Mucosa of descending colon (tissue), 3 donors: Measurements from ENCODE around the gene USP46. TPM values are rescaled to one million over a fixed set of nuclear protein-coding genes. Genes with fewer than 3 reads are reported as not detected.

ENCODE experiments used
- ATAC-seq: fragments of 200-7000 bp; cut with Tn5 transposase; one replicate; pipeline ENCODE4 v1.9.1; 2020; ENCODE audit warnings: mild to moderate bottlenecking, moderate library complexity
- DNase-seq, 3 donors: peaks; one replicate each; pipeline ENCODE4 v3.0.0-alpha.2; 2020
- H3K36me3 ChIP-seq: fragments of 200-600 bp; one replicate; pipeline ENCODE4 v1.8.0; 2021; ENCODE audit warnings: low read depth, mild to moderate bottlenecking
- H3K4me1 ChIP-seq: fragments of 200-600 bp; one replicate; pipeline ENCODE4 v1.8.0; 2021; ENCODE audit warnings: low read depth, mild to moderate bottlenecking
- H3K4me3 ChIP-seq: fragments of 200-600 bp; one replicate; pipeline ENCODE4 v1.8.0; 2021; ENCODE audit warnings: mild to moderate bottlenecking
- H3K9me3 ChIP-seq: fragments of 200-600 bp; one replicate; pipeline ENCODE4 v1.8.0; 2021; ENCODE audit warnings: mild to moderate bottlenecking
- CTCF ChIP-seq: fragments of 200-600 bp; IDR thresholded peaks from one replicate; pipeline ENCODE4 v1.8.0; 2022; ENCODE audit warnings: antibody characterized with exemption, mild to moderate bottlenecking
- intact Hi-C, 2 donors: fragments of 100-400 bp; cut with DNase I in 1 of 2; cut with micrococcal nuclease in 1 of 2; formaldehyde crosslinking; loops; one replicate each; pipeline versions ENCODE4 v1.11.0 to v1.11.1; 2022; cut with DNase I, micrococcal nuclease
- total RNA-seq, 3 donors: library from RNA; stranded (reverse); fragmentation: NEBNext Ultra II Directional in 2 of 3; extraction: Animal tissue kit (Norgen Biotek cat#: 25700) in 2 of 3; gene quantifications; one replicate each; pipeline versions ENCODE4 v1.2.1 to v1.2.4, GENCODE V29; 2021 to 2023
- donor health status: DM: no; HTN: no; CAD: no; lungs with moderate emphysema.
- donor health status: DM: no; HTN: no; CAD: no.
- donor health status: DM: no; HTN: yes; CAD: no.

USP46 gene
- total RNA-seq, 3 donors from 2014 or later, result 12.5 to 18.2 (median 14.8) TPM

- ATAC-seq (no peak), DNase-seq (no peak)
- H3K4me1 ChIP-seq, result peaks cover 10% of the 10 kb centered on the region
- TF ChIP-seq CTCF, result no peak
- intact Hi-C loops, result no loop called here
- H3K9me3 ChIP-seq, result peaks cover 4% of the 10 kb centered on the region
- no peak overlapping the region for H3K4me3 ChIP-seq
- H3K36me3 ChIP-seq, result no peaks in the 10 kb centered on the region
Measured at GRCh38 chr4:52664479-52664878, 5.4 kb upstream of the USP46 start.

GRCh38 chr4:52661966-52662690 is 3.0 kb upstream of the USP46 start:
- ATAC-seq (no peak), DNase-seq (no peak)
- peaks cover 12% of the 10 kb centered on the region for H3K4me1 ChIP-seq
- TF ChIP-seq CTCF, result no peak
- no peaks in the 10 kb centered on the region for H3K36me3 ChIP-seq
- intact Hi-C loops, result no loop called here
- H3K9me3 ChIP-seq, result peaks cover 4% of the 10 kb centered on the region
- no peak overlapping the region for H3K4me3 ChIP-seq

- no peak for DNase-seq
- TF ChIP-seq CTCF, result no peak
- Histone ChIP-seq H3K36me3 (no peaks in the 10 kb centered on the region), H3K9me3 (peaks cover 4% of the 10 kb centered on the region), H3K4me3 (no peak overlapping the region), H3K4me1 (peaks cover 18% of the 10 kb centered on the region)
- ATAC-seq, result no peak
- intact Hi-C loops, result no loop called here
Measured at GRCh38 chr4:52660643-52661042, 1.5 kb upstream of the USP46 start.

- TF ChIP-seq CTCF, result no peak
- peak; percentile 72 to 83 (median 76) for DNase-seq
- Histone ChIP-seq H3K4me1 (peaks cover 18% of the 10 kb centered on the region), H3K9me3 (peaks cover 4% of the 10 kb centered on the region), H3K4me3 (peak overlapping the region; percentile 83), H3K36me3 (no peaks in the 10 kb centered on the region)
- intact Hi-C loops, result no loop called here
- peak; percentile 70 for ATAC-seq
Measured at GRCh38 chr4:52659722-52660261, 691 bp upstream of the USP46 start.

- peaks cover 4% of the 10 kb centered on the region for H3K9me3 ChIP-seq
- ATAC-seq (no peak), DNase-seq (peak in 2 of 3 donors; percentile 13 to 44)
- H3K4me3 ChIP-seq, result peak overlapping the region; percentile 83
- TF ChIP-seq CTCF, result no peak
- intact Hi-C loops, result no loop called here
- peaks cover 18% of the 10 kb centered on the region for H3K4me1 ChIP-seq
- H3K36me3 ChIP-seq, result no peaks in the 10 kb centered on the region
Measured at GRCh38 chr4:52658641-52659000, 480 bp downstream of the USP46 start.
